GM18508 (cell line): ENCODE data around the gene IGFBP7.

ENCODE experiments used
- ATAC-seq: cut with Tn5 transposase; IDR thresholded peaks from one replicate; pipeline ENCODE4 v1.9.1; 2021; ENCODE audit warnings: moderate number of reproducible peaks; ENCODE audit not compliant: insufficient read depth, unreplicated experiment

The IGFBP7 gene

GRCh38 chr4:57131849-57132742, 21.9 kb upstream of the IGFBP7 start:
- no peak for ATAC-seq

- ATAC-seq, result no peak
Observed at GRCh38 chr4:57129477-57129876, 19.3 kb upstream of the IGFBP7 start.

DNA sequence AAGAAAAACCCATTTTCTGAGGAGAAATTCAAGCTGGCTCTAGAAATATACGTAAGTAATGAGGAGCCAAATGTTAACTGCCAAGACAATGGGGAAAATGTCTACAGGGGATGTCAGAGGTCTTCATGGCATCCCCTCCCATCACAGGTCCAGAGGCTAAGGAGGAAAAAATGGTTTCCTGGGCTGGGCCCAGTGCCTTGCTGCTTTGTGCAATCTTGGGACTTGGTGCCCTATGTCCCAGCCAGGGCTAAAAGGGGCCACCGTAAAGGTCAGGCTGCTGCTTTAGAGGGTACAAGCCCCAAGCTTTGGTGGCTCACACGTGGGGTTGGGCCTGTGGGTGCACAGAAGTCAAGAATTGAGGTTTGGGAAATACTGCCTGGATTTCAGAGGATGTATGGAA, 17.2 kb upstream of the IGFBP7 start:
- ATAC-seq, result no peak

GRCh38 chr4:57125996-57126395, 15.8 kb upstream of the IGFBP7 start:
- ATAC-seq, result no peak

GRCh38 chr4:57124145-57124544, 14.0 kb upstream of the IGFBP7 start:
- ATAC-seq, result no peak

DNA sequence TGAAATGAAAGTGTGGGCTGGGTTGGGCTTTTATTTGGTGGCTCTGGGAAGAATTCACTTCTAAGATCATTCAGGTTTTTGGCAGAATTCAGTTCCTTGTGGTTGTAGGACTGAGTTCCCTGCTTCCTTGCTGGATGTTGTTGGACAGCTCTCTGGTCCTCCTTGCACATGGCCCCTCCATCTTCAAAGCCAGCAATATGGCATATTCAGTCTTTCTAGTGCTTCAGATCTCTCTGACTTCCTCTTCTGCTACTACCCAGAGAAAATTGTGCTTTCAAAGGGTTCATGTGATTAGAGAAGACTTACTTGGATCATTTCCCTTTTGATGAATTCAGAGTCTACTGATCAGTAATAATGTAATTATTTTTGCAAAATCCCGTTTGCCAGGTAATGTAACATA, 12.8 kb upstream of the IGFBP7 start:
- no peak for ATAC-seq

DNA sequence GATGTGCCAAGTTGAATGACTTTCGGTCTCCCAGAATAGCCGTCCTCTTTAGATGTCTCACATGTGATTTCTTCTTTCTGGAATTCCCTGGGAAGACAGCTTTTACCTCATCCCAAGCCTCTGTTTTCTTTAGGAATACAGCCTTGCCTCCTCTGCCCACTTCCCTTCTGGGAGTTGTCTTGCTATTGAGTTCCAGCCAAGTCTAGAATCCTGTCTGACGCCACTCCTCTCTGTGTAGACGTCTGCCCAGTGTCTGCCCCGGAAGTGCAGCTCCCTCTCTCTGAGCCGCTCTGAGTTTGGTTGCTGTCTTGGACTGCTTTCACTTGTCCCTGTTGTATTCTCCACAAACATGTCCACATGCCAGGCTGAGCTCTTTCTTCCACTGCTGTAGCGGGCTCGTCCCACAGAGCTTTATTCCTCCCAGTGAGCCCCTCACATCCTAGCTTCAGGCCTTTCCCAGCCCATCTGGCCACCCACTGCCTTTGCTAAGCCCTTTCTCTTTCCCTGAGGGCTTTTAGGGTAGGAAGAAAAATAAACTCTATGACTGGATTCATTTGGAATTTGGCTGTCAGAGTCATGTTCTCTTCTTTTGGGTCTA, 9.0 kb upstream of the IGFBP7 start:
- ATAC-seq, result no peak

- ATAC-seq, result no peak
Observed at GRCh38 chr4:57117491-57117890, 7.3 kb upstream of the IGFBP7 start.

- no peak for ATAC-seq
Observed at GRCh38 chr4:57116245-57116644, 6.1 kb upstream of the IGFBP7 start.

- no peak for ATAC-seq
Observed at GRCh38 chr4:57114973-57115372, 4.8 kb upstream of the IGFBP7 start.

DNA sequence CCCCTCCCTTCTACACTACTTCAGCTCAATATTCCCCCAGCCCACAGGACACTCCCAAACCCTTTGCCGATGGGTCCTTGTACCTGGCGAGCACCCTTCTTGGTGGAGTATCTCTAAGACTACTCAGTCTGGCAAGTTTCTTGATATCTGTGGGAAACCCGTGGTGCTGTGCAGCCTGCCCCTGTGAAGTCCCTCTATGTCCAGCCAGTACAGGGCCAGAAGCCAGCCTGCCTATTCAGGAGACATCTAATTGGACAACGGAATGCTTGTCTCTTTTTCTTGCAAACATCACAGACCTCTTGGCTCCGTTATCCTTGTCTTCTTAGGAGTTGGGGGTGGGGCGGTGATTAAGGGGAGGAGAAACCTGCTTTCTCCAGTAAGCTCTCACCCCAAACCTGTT, 3.7 kb upstream of the IGFBP7 start:
- no peak for ATAC-seq

DNA sequence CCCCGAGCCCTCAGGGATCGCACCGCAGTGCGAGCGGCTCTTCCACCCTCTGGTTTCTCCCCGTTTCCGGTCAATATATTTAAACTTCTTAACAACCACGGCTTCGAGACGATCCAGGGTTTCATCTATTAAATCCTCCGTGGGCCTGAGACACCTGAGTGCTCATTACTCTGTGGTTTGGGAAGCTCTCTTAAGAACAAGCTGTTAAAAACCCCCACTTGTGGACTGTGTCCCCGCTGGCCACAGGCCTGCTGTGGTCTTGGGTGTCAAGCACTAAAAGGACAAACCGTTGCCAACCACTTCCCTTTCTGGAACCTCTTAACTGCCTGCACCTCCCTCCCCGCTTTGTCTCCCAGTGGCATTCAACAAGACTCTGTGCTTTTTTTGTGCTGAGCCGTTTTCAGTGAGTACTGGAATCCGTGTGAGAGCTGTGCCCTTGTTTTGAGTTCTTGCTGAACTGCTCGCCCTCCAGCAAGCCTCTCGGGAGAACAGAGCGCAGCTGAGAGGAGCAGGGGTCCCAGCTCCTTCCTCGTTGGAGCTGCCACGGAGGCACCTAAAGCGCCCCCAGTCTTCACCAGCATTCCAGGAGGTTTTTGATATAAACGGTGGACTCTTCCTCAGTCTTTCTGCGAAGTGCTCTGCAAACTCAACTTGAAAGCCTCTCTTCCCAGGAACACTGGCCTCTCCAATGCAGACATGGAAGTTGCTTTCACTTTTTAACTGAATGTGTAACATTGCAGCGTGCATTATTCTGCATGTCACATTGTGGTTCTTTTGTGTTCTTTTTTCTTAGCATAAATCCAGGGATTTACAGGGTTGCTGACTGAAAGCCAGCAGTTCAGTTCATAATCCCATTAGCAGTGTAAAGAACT, 691 bp upstream of the IGFBP7 start:
- no peak for ATAC-seq

DNA sequence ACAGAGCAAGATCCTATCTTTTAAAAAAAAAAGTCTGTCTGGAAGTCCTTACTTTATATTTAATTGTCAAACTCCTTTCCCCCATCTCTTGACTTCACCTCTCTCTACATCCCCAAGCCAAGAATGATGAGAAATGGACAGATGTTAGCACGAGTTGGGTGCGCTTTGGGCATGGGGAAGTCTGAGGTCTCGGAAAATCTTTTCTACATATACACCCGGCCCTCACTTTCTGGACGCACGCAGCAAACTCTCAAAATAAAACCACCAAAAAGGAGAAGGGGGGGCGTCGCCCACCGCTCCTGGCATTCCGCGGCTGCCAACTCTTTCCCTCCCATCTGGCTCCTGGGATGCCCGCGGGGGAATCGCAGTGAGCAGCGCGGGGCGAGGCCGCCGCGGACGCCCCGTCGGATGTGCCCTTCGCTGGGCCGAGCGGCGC, 756 bp downstream of the IGFBP7 start:
- no peak for ATAC-seq

GRCh38 chr4:57106181-57106580, 4.0 kb downstream of the IGFBP7 start:
- no peak for ATAC-seq

DNA sequence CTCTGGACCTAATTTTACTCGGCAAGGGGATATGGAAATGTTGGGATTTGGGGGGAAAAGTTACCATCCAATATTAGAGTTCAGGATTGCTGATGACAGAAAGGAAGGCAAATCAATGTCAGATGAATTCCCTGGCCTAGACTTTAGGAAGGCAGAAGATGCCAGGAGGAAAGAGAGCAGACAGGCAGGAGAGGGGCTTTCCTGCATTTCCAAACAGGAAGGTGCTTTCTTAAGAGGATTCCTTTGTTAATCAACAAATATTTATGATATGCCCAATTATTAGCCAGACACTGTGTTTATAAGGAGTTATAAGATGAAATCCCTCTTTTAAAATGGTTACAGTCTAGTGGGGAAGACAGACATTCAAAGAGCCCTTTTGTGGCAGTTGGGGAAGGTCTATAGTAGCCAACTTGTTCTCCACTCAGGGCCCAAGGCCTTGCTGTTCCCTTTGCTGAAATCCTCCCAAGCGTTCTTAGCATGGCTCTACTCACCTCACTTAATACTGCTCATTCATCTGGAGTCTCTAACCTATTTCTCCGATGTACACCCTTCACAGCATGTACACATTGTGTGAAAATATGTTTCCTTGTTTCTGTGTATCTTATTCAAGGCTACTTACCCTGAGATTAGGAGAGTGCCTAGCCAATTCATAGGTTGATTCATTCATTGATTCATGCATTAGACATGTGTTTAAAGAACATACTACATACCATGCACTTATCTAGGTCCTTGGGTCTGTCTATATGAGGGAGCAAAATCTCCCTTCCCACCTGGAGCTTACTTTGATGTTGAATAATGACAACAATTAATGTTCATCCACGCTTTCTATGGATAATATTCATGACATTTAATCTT, 5.3 kb downstream of the IGFBP7 start:
- no peak for ATAC-seq

GRCh38 chr4:57103051-57103450, 7.1 kb downstream of the IGFBP7 start:
- ATAC-seq, result no peak

- ATAC-seq, result no peak
Observed at GRCh38 chr4:57102050-57102624, 8.0 kb downstream of the IGFBP7 start.

- no peak for ATAC-seq
Observed at GRCh38 chr4:57100979-57101651, 9.1 kb downstream of the IGFBP7 start.

DNA sequence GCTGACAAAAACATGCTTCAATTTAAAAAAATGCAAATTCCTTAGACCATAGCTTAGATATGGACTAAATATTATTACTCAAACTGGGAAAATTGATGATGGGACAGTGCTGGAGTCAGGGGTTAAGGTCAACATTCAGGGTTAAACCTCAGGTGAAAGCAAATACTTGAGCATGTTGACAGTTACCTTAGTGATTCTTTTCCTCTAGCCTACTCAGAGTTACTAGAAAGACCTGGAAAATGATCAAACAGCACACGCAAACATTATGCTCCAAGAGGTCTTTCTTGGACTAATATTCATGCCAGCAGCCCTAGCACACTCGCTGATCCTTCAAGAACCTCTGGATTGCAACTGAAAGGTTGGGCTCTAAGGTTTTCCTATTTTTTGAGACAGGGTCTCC, 10.8 kb downstream of the IGFBP7 start:
- ATAC-seq, result no peak
